ENCODE data around the gene FIBCD1. TPM values are rescaled to one million over a fixed set of nuclear protein-coding genes. Genes with fewer than 3 reads are reported as not detected.

The FIBCD1 gene
- total and polyA plus RNA-seq, 2 of the 8 experiments (the other 6 are each of a cell fraction or from before 2014, with no cell fraction given), result 6.1 to 8.8 TPM

DNA sequence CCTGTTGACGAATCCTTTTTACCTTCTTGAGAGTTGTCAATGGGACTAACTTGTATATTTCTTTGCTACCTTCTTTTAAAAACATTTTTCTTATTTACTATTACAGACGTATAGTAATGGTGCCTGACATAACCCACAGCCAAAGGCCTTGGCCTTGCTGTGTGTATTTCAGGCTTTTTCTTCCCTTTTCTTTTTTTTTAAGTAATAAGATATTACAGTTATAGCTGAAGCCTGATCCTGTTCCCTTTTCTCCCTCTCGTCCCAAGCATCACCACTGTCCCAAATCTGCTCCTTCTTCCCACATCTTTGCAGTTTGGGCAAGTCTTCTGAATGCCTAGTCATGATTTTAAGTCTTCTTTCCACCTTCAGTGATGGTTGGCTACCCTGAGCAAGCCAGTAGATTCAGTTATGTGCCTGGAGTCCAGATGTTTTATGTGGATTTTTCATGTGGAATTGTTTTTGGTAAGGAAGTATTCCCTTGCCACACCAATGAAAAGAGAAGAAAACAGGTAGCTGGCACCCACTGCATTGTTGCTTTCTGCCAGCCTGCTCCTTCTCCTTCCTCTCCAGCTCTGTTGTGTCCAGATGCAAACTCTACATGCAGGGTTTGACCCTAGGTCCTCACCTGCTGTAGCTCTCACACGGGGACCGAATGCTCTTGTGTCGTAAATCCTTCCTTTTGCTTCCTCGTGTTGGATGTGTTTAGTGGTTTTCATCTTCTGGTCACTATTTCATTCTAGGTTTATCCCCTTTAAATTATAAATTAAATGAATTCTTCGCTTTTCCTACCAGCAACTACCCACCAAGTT, 77.5 kb downstream of the FIBCD1 start:
- Histone ChIP-seq H3K27ac (ENCODE audit: low read depth, low read length) (no peak overlapping the region), H2BK5ac (ENCODE audit: low read depth, low read length) (no peak overlapping the region), H3K23me2 (ENCODE audit: low read depth, low read length) (no peaks in the 10 kb centered on the region), H4K20me1 (replicated peaks in 1 of 2; ENCODE audit: control insufficient read depth in 1 of 2, insufficient read depth in 2 of 2, low read length in 2 of 2) (peaks cover 15 to 26% of the 10 kb centered on the region in 2 experiments), H2BK15ac (ENCODE audit: low read length) (no peak overlapping the region), H3K56ac (replicated peaks; ENCODE audit: insufficient read length, low read depth, low read length) (no peak overlapping the region), H3K27me3 (replicated peaks in 1 of 4; ENCODE audit: control insufficient read depth in 3 of 4, extremely low read depth in 1 of 4, insufficient read depth in 3 of 4, low read length in 3 of 4) (no peaks in the 10 kb centered on the region), H4K5ac (ENCODE audit: insufficient read length, low read depth, low read length) (no peak overlapping the region), H3K18ac (ENCODE audit: extremely low read depth, low read length) (no peak overlapping the region), H2AK5ac (ENCODE audit: low read depth, low read length) (no peak overlapping the region), H3K9ac (replicated peaks in 1 of 4; ENCODE audit: extremely low read depth in 1 of 4, low read depth in 3 of 4, low read length in 3 of 4) (no peak overlapping the region), H3K79me1 (ENCODE audit: low read depth, low read length) (0 out of 2 replicates have a peak, but pooled peaks cover 2% of the 10 kb centered on the region), H3K4me1 (replicated peaks in 1 of 4; ENCODE audit: control insufficient read depth in 3 of 4, insufficient read depth in 4 of 4, low read length in 3 of 4) (0 out of 7 replicates have a peak, but pooled peaks cover 0 to 3% (median 0%) of the 10 kb centered on the region in 4 experiments), H2BK120ac (replicated peaks; ENCODE audit: low read depth, low read length) (no peak overlapping the region), H3K4ac (replicated peaks; ENCODE audit: insufficient read length, low read depth, low read length) (no peak overlapping the region), H3K9me3 (ENCODE audit: insufficient read depth in 2 of 2, low read depth in 1 of 2, low read length in 1 of 2) (no peaks in the 10 kb centered on the region), H3K14ac (ENCODE audit: insufficient read length) (no peak overlapping the region), H3K4me3 (ENCODE audit: extremely low read depth in 1 of 4, insufficient read depth in 2 of 4, low read depth in 3 of 4, low read length in 4 of 4) (no peak overlapping the region), H4K8ac (ENCODE audit: extremely low read depth, insufficient read depth, low read length) (no peak overlapping the region), H2AFZ (ENCODE audit: low read length) (no peak overlapping the region), H4K91ac (replicated peaks; ENCODE audit: insufficient read length, low read length) (no peak overlapping the region), H3K4me2 (ENCODE audit: insufficient read depth in 1 of 2, low read depth in 2 of 2, low read length in 2 of 2) (no peak overlapping the region), H2BK12ac (ENCODE audit: low read depth, low read length) (no peak overlapping the region), H2BK20ac (ENCODE audit: low read length) (no peak overlapping the region), H3K36me3 (ENCODE audit: control insufficient read depth in 2 of 4, insufficient read depth in 4 of 4, low read length in 3 of 4) (peaks cover 10 to 27% (median 16%) of the 10 kb centered on the region in 4 experiments), H3K79me2 (ENCODE audit: control insufficient read depth in 1 of 2, insufficient read depth in 2 of 2, low read length in 2 of 2) (peaks cover 0 to 34% of the 10 kb centered on the region in 2 experiments; a peak in 1 of 4 replicates), H3K23ac (ENCODE audit: insufficient read length) (no peak overlapping the region)
- FAIRE-seq (no peak), DNase-seq (ENCODE audit: low read depth in 1 of 2, low spot score in 2 of 2) (no peak)
- ChIA-PET CTCF (ENCODE audit: partially characterized antibody) (interaction anchor here (0.5 to 12.4 kb wide), 19 partner anchors 9 to 1603 kb away, joined by 3 to 317 read pairs (median 5); partner anchors contain the start of gene EXOSC2), POLR2A (ENCODE audit: partially characterized antibody) (interaction anchor here (1.6 to 2.7 kb wide), 3 partner anchors 152 to 160 kb away, joined by 6 to 11 read pairs (median 6); no protein-coding TSS in a partner anchor)
- 89% methylated on average over 8 of the region's 8 CpGs; no CpG with 5 or more reads in 1 of the 2 experiments for WGBS, 2 experiments (ENCODE audit: extremely low coverage in 1 of 2, insufficient coverage in 1 of 2, insufficient read length in 1 of 2, insufficient replicate concordance in 2 of 2, low coverage in 1 of 2, low lambda C conversion rate in 2 of 2, missing lambda C conversion rate in 1 of 2)
- TF ChIP-seq EGR1 (IDR thresholded peaks at IDR 0.05; ENCODE audit: borderline replicate concordance, low read depth, low read length), result no peak
- TF ChIP-seq TEAD4 (IDR thresholded peaks at IDR 0.05; ENCODE audit: low read depth, low read length), result no peak
- TF ChIP-seq ZNF274 (IDR thresholded peaks at IDR 0.05; ENCODE audit: borderline replicate concordance, extremely low read depth, low read length), result no peak
- no peak for TF ChIP-seq PHF8 (conservative IDR thresholded peaks at IDR 0.05; ENCODE audit: low read depth, low read length)
- TF ChIP-seq FOSL1 (IDR thresholded peaks at IDR 0.05; ENCODE audit: insufficient read depth, low read depth, low read length), result no peak
- TF ChIP-seq, protein P1, sequence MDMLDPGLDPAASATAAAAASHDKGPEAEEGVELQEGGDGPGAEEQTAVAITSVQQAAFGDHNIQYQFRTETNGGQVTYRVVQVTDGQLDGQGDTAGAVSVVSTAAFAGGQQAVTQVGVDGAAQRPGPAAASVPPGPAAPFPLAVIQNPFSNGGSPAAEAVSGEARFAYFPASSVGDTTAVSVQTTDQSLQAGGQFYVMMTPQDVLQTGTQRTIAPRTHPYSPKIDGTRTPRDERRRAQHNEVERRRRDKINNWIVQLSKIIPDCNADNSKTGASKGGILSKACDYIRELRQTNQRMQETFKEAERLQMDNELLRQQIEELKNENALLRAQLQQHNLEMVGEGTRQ (IDR thresholded peaks at IDR 0.05; ENCODE audit: low read length), result no peak
- no peak for TF ChIP-seq SAP30 (IDR thresholded peaks at IDR 0.05; ENCODE audit: insufficient read depth, insufficient replicate concordance, low read length)
- TF ChIP-seq CREB1 (IDR thresholded peaks at IDR 0.05), result no peak
- TF ChIP-seq SP1 (IDR thresholded peaks at IDR 0.05; ENCODE audit: low read depth, low read length), result no peak
- no peak for TF ChIP-seq EP300 (IDR thresholded peaks at IDR 0.05; ENCODE audit: borderline replicate concordance in 1 of 2, low read depth in 2 of 2, low read length in 2 of 2)
- TF ChIP-seq ASH2L (IDR thresholded peaks at IDR 0.05; ENCODE audit: low read length), result no peak
